OCI-M1 (cell line): ENCODE results near the gene PTK6.
"Not testable (repeated sequence)": the region's sequence is repeated elsewhere in the genome, so short reads cannot be mapped to it uniquely, and the experiment has no call there.

Experiments
- DNase-seq: peaks from one replicate; lab custom pipeline; 2025; lab: John Stamatoyannopoulos, UW

Gene PTK6

DNA sequence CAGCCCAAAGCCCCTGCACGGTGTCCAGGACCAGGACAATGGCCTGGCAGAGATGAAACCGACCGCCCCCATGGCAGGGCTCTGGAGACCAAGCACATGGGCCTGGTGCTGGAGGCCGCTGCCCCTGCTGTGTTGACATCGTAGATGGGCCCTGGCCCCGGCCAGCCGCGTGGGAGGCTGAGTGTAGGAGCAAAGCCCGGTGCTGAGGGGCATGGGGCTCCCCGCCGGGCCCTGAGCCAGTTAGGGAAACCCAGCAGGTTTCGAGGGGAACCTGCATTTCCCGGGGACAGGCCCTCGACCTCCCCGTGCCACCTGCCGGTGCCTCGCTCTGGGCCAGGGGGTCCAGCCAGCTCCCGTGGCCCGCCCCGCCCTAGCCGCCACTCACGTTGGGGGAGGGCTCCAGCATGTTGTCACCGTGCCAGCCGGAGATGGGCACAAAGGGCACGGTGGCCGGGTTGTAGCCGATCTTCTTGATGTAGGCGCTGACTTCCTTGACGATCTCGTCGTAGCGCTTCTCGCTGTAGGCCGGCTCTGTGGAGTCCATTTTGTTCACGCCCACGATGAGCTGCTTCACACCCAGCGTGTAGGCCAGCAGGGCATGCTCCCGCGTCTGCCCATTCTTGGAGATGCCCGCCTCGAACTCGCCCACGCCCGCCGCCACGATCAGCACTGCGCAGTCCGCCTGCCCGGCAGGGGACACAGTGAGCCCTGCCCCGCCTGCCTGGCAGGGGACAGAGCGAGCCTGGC, 42.6 kb downstream of the PTK6 start:
- DNase-seq: no peak

DNA sequence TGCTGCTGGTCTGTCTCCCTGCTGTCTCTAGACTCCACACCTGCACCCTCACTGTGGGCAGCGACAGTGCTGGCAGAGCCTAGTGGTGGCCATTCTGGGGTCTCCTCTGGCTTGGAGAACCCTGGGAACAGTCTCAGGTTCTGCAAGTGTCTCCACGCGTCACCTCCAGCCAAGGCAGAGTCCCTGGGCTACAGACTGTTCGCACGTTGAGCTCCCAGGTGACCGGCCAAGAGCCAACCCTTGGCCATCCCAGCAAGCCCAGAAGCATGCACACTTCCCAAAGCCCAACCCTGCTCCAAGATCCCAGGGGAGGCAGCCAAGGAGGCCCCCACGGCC, 43.1 kb downstream of the PTK6 start:
- DNase-seq: no peak

DNA sequence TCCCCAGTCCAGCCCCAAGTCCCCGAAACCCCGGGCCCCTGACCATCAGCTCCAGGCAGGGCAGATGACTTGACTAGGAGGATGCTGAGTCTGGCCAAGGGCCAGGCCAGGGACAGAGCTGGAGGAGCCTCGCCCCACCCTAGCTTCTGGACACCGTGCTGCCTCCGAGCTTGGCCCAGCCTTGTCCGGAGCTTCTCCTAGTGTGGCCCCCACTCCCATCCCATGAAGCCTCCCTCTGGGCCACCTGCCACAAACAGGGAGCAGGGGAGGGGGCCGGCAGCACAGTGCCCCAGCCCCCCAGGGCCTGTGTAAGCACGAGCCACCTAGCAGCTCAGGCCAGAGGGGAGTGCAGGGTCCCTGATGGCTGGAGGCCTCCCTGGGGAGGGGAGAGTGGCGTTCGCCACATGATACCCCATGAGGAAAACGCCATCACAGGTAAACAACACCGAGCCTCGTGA, 43.6 kb downstream of the PTK6 start:
- no peak for DNase-seq

DNA sequence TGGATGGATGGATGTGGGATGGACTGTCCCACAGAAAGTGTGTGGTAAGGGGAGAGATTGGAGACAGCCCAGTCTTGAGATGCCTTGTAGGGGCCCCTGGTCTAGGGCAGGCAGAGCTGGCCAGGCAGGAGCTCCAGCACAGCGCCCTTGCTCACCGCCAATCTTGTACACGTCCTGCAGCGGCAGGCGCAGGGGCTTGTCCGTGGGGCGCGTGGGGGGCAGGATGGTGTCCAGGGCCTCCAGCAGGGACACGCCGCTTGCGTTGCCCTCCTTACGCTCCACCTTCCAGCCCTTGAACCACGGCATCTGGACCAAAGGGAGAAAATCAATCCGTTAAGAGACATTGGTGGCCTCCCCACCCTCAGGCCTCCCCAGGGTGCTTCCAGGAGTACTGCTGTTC, 44.2 kb downstream of the PTK6 start:
- no peak for DNase-seq

DNA sequence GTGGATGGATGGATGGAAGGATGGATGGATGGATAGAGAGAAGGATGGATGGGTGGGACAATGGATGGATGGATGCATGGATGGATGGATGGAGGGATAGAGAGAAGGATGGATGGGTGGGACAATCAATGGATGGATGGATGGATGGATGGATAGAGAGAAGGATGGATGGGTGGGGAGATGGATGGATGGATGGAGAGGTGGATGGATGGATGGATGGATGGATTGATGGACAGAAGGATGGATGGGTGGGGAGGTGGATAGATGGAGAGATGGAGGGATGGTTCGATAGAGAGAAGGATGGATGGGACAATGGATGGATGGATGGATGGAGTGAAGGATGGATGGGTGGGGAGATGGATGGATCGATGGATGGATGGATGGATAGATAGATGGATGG, 44.7 kb downstream of the PTK6 start:
- no peak for DNase-seq

DNA sequence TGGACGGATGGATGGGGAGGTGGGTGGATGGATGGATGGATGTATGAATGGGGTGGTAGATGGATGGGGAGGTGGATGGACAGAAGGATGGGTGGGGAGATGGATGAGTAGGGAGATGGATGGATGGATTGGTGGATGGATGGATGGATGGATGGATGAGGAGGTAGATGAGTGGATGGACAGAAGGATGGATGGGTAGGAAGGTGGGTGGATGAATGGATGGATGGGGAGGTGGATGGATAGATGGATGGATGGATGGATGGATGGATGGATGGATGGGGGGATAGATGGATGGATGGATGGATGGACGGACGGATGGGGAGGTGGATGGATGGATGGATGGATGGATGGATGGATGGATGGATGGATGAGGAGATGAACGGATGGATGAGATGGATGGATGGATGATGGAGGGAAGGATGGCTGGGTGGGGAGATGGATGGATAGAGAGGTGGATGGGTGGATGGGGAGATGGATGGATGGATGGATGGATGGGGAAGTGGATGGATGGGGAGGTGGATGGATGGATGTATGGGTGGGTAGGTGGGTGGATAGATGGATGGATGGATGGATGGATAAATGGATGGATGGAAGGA, 45.4 kb downstream of the PTK6 start:
- DNase-seq: no peak

DNA sequence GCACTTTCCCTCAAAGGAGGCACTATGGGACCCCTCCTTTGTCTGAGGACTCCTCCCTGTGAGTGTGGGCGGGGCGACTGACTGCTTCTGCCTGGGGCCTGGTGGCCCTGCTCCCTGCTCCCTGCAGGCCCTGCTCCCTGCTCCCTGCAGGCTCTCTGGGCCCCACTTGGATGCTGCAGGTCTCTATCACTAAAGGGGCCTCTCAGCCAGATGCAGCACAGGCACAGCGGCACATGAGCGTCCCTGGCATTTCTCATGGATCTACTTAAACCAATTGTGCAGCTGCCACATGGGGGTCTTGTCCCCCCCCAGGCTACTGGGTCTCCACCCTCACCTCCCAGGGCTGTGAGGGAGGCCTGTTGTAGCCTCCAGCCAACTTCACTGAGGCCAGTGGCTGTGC, 46.1 kb downstream of the PTK6 start:
- DNase-seq: no peak

DNA sequence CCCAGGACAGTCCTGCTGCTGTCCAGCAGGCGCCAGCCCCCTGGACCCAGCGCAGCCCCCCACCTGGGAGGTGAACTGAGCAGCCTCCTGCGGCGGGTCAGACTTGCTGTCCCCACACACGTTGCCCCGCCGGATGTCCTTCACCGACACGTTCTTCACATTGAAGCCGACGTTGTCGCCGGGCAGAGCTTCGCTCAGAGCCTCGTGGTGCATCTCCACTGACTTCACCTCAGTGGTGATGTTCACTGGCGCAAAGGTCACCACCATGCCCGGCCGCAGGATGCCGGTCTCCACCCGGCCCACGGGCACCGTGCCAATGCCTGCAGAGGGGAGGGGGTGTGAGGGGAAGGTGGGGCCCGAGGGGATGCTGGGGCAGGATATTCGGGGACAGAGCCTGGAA, 46.8 kb downstream of the PTK6 start:
- no peak for DNase-seq

DNA sequence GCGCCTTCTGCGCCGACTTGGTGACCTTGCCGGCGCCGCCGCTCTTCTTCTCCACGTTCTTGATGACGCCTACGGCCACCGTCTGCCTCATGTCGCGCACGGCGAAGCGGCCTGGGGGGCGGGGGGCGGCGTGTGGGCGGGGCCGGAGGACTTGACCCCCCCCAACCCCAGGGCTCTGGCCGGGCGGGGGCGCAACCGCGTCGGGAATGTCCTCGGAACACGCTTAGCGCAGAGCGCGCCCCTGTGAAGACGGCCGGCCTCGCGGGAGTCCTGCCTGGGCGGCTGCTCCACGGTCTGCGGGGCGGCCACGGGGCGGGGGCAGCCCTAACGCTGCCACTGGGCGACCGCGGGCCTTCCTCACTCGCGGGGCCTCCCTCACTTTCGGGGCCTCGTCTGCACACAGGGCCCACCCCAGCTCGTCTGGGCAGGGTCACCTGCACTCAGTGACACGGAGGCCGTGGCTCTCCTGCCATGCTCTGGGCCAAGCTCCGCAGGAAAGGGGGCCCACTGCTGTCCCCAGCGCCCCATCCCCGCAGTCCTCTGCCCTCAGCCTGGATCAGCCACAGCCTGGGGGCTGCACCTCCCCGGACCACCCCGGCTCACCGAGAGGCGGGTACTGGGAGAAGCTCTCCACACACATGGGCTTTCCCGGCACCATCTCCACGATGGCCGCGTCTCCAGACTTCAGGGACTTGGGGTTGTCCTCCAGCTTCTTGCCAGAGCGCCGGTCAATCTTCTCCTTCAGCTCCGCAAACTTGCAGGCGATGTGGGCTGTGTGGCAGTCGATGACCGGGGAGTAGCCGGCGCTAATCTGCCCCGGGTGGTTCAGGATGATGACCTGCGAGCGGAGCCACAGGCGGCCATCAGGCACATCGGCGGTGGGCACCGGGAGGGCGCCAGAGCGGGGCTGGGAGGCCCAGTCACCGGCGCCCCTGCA, 48.6 kb downstream of the PTK6 start:
- no peak for DNase-seq

DNA sequence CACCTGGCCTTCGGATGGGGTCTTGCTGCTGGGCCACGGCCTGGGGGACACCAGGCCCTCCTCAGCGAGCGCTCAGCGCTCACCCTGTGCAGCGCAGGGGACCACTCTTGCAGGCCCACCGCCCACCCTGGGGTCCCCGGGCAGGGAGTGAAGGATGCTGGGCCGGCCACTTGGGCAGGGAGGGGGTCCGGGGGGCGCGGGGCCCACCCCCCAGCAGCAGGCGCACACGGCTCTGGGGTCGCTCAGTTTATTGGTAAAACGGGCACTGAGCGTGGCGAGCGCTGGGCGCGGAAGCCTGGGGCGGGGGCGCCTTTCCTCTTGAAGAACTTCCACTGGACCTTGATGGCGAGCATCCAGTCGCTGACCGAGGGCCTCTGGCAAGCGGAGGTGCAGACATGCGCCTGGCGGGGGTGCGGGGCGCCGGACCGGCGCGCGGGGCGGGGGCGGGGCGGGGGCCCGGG, 49.4 kb downstream of the PTK6 start:
- DNase-seq: no peak

DNA sequence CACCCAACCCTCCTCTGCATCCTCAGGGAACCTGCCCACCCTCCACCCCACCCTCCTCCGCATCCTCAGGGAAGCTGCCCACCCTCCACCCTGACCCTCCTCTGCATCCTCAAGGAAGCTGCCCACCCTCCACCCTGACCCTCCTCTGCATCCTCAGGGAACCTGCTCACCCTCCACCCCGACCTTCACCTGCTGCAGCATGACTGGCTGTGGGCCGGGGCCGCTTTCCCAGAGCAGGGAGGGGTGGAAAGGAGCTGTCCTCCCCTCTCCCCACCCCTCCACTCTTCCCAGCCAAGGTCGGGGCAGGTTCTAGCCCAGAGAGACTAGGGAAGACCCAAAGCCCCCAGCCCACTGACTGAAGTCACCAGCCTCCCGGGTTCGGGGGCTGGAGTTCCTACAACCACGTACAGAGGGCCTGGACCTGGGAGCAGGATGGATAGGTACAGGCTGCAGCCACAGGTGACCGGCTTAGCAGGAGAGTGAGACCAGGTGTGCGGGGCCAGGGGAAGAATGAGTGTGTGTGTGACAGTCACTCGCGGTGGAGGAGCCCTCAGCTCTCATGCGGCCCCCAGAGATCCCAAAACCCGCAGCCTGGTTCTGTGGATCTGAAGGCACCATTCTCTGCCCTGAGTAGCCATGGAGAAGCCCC, 49.9 kb downstream of the PTK6 start:
- no peak for DNase-seq

DNA sequence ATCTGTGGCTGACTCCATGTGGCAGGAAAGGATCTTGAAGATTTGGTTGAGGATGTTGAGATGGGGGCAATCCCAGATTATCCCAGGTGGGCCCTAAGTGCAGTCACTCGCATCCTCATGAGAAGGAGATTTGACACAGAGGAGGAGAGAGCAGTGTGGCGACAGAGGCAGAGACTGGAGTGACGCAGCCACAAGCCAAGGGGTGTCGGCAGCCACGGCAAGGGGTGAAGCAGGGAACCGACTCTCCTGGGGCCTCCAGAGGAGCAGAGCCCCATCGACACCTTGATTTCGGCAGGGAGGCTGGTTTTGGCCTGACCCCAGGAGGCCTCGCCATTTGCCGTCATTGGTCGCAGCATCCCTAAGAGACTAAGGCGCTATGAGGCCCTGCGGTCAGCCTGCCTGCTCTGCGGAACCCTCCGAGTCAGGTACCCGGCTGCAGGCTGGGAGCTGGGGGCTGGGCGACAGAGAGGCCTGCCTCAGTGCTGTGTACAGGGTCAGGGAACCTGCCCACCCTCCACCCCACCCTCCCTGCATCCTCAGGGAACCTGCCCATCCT, 50.8 kb downstream of the PTK6 start:
- DNase-seq: no peak

DNA sequence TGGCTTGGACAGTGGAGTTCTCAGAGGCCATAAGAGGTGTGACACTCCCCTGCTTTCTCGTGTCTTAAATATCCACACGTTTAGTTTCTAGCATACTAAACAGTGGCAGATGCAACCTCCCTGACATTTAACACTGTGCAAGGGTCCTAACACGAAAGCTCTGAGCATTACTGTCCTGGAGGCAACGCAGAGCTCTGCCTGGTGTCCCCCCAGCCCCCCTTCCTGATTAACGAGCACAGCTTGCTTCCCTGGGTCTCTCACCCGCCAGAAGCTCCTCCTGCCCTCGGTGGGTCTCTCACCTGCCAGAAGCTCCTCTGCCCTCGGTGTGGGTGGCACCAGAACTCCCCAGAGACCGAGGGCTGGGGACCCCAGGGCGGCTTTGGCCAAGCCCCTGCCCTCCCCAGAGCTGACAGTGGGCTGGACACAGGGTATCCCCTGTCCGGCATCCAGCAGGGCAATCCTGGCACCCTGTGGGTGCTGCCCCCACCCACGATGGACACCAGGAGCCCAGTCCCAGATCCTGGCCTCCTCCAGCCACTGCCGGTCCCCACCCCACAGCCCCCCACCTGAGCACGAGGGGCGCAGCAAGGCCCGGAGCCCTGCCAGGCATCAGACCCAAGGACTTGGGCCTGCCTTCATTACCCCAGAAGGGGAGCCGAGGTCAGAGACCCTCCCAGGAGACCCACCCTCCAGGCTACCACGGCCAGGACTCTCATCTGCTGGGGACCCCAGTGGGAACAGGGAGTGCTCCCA, 52.3 kb downstream of the PTK6 start:
- no peak for DNase-seq

DNA sequence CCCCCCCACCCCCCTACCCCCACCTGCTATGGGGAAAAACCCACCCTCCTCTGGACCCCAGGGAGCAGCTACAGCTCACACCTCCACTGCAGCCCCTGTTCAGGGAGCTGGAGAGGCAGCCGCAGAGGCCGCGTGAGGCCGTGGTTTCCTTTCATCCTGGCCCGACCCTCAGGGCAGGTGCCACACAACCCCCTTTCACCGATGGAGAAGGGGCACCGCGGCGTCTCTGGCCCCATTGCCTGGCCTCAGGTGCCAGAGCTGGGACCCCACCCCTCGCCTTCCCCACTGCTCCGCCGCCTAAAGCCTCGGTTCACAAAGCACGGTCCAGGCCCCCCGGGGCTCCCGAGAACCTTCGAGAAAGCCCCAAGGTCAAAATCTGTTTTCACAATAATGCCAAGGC, 52.9 kb downstream of the PTK6 start:
- DNase-seq: no peak

DNA sequence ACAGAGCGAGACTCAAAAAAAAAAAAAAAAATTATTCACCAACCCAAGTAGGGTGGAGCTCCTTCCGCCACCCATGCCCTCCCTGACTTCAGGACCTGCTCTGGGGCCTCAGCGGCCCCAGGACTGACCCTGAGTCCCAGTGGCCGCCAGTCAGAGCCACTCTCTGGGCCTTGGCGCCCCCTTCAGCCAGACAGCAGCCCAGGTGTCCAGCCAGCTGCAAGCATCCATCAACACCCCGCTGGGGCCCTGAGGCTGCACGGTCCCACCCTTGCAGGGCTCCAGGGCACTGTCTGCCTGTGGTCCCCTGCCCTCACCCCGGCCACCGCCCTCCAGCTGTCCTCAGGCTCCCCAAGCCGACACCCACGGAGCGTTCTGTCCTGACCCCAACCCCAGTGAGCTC, 53.3 kb downstream of the PTK6 start:
- no peak for DNase-seq

DNA sequence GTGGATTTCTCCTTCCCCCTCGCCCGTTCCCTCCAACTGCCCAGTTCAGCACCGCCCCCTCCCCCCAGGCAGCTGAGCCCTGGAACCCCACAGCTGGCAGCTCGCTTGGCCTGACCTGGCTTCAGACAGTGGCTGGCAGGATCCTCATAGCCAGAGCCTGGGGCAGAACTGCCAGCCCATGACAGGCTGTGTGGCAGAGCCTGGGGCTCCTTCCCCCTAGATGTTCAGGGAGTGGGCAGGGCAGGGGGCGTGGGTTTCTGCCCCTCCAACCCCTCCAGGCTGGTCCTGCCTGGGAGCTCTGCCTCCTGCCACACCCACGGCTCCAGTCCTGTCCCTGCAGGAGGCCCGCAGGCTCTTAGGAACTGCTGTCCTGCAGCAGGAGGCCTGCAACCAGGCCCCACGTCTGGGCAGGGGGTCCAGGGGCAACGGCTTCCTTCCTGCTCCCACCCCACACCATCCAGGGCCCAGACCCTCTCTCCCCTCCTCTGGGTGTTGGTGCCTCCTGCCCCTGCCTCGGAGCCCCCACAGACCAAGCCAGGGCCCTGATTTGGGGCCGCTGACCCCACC, 55.1 kb downstream of the PTK6 start:
- DNase-seq: no peak

DNA sequence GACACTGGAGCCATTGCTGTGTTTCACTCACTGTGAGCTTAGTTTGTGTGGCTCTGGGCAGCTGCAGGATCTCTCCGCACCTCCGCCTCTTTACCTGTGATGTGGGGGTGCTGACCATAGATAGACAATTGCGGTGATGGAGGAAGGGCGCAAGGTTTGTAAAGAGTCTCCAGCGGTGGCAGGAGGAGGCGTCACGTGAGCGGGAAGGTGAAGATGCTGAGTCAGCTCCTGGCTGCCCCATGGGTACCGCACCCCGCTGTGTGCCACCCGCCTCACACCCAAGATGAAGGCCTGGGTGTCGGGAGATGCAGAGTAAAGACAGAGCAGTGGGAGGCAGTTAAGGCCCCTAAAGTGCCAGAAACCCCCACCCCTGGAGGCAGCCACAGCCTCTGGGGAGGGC, 55.7 kb downstream of the PTK6 start:
- no peak for DNase-seq

DNA sequence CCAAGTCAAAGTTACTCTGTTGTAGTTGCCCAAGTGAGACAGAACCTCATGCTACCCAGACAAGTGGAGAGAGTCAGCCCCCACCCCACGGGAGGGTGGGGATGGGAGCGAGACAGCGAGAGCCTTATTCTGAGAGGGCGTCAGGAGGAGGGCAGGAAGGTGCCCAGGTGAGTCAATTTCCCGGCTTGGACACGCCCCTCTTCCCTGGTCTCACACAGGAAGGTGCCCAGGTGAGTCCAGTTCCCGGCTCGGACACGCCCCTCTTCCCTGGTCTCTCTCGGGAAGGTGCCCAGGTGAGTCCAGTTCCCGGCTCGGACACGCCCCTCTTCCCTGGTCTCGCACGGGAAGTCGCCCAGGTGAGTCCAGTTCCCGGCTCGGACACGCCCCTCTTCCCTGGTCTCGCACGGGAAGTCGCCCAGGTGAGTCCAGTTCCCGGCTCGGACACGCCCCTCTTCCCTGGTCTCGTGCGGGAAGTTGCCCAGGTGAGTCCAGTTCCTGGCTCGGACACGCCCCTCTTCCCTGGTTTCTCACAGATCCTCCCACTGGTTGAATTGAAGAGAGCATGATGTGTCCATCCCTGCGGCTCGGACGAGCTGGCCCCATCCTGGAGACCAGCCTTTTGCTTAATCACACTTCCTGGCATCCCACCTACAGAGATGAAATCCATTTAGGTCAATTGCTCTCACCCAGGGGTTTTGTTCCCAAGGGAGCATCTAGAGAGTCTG, 57.3 kb downstream of the PTK6 start:
- DNase-seq: not testable (repeated sequence)

DNA sequence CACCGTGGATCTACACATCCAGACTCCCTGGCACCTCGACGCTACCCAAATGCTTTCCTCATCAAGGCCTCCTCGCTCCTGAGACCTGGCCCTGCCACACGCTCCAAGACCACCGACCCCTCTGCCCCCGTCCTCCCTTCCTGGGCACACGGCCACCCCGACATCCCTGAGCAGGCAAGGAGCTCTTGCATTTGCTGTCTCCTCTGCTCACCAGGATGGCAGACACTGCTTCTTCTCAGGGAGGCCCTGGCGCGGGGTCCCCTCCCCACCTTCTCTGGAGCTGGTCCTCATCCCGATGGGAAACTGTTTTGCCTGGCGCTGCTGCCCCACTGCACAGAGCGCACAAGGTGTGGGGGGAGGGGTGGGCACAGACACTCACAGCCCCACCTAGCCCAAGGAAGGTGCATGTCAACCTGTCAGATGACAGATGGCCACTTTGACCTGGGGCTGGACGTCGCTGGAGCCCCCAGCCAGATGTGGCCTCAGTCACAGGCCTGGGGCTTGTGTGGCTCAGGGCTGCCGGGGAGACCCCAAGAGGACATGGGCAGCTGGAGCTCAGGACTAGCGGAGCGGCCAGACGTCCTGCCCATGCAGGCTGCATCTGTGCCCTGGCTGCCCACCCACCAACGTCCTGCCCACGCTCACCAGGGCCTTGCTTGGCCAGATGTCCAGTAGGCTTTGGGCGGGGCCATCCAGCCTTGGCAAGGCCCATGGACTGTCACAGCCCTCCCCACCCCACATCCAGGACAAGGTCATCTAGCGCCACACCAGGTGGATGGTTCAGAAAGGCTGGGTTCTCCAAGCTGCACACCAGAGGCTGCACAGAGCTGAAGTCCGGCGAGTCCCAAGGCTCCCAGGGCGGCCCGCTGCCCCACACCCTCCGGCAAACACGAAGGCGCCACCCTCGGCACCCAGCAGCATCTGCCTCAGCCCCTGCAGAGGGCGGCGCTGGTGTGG, 58.6 kb downstream of the PTK6 start:
- no peak for DNase-seq
